Subcutaneous adipose tissue (tissue), 4 donors: ENCODE measurements around the gene FAM83F. TPM values are rescaled to one million over a fixed set of nuclear protein-coding genes. Genes with fewer than 3 reads are reported as not detected.

Experiments
- CTCF ChIP-seq: fragments of 450-650 bp; IDR thresholded peaks from one replicate; pipeline ENCODE4 v1.5.1; 2016; ENCODE audit warnings: low read depth, mild to moderate bottlenecking, control low read depth, antibody characterized with exemption, moderate library complexity
- total RNA-seq, 4 donors: library from RNA; depleted of rRNA; stranded (reverse); fragments of >200 nt; gene quantifications; one replicate each; pipeline ENCODE4 v1.1.0, GENCODE V29; 2016

The FAM83F gene
- total RNA-seq, 4 donors from 2014 or later = 0.17 to 6.8 (median 3.0) TPM

GRCh38 chr22:40002935-40003715, 8.4 kb downstream of the FAM83F start:
- TF ChIP-seq CTCF = no peak

GRCh38 chr22:40004836-40005235, 10.1 kb downstream of the FAM83F start:
- TF ChIP-seq CTCF = no peak

GRCh38 chr22:40006641-40007040, 11.9 kb downstream of the FAM83F start:
- TF ChIP-seq CTCF = no peak

GRCh38 chr22:40007853-40008710, 13.3 kb downstream of the FAM83F start:
- TF ChIP-seq CTCF = no peak

GRCh38 chr22:40008726-40009291, 14.1 kb downstream of the FAM83F start:
- no peak for TF ChIP-seq CTCF

GRCh38 chr22:40009292-40009774, 14.6 kb downstream of the FAM83F start:
- TF ChIP-seq CTCF = no peak
